A549 treated with DMSO at 1 μM for 4 hours (cell line): ENCODE results near the gene HMG20B. TPM values are rescaled to one million over a fixed set of nuclear protein-coding genes. Genes with fewer than 3 reads are reported as not detected.

Source experiments
- total RNA-seq: library from RNA; stranded (reverse); fragments of 200-300 nt; extraction: Qiagen RNA extraction; gene quantifications from 5 replicates; pipeline ENCODE4 v1.2.3, GENCODE V29; 2022; ENCODE audit warnings: low read depth

The HMG20B gene
- 42.1 to 71.9 TPM (median 58.4 TPM) in 5 replicates for total RNA-seq

GRCh38 chr19:3572855-3573161 is at the start of gene HMG20B:
TSS of gene HMG20B (plus strand) at chr19:3572944. CDS start at chr19:3573310, 366 bp downstream.

GRCh38 chr19:3538965-3539755 is 33.6 kb upstream of the HMG20B start, which contains the start of gene TEKTIP1:
TSS of gene TEKTIP1 (plus strand) at chr19:3539174. CDS start at chr19:3539178, 4 bp downstream.

GRCh38 chr19:3557461-3558248 is 15.1 kb upstream of the HMG20B start, which contains the start of gene MFSD12:
TSS of gene MFSD12 (minus strand) at chr19:3557586. CDS start at chr19:3557403, 183 bp downstream.

GRCh38 chr19:3585301-3586126 is 12.8 kb downstream of the HMG20B start, which contains the start of gene GIPC3:
TSS of gene GIPC3 (plus strand) at chr19:3585478. CDS start at chr19:3585598, 120 bp downstream.

DNA sequence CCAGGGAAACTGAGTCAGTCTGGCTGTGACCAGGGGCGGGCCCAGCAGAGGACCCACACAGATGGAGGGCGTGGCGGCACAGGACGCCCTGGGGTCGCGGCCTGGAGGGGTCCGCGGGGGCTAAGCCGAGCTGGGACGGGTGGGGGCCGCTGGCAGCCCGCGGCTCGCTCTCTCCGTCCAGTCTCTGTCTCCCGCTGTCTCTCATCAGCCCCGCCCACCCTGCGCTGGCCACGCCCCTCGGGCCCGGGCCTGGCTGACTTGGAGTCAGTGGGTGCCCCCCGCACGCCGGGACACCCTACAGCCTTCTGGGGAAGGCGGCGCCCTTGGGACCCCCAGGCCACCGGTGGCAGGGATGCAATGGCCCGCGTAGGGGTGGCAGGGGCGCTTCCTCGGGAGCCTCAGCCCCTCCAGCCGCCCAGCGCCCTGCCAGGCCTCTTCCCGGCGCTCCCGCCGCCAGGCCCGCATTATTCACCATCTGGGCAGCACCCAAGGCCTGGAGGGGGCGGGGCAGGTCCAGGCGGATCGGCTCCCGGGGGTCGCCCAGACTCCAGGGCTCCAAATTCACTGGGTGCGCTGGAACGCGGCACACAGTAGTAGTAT is 34.0 kb downstream of the HMG20B start, which contains the start of gene TBXA2R:
Gene TBXA2R (minus strand): TSS at position 186 of the 600 bp plus-strand sequence. CDS start 6,241 bp downstream, outside the sequence.

DNA sequence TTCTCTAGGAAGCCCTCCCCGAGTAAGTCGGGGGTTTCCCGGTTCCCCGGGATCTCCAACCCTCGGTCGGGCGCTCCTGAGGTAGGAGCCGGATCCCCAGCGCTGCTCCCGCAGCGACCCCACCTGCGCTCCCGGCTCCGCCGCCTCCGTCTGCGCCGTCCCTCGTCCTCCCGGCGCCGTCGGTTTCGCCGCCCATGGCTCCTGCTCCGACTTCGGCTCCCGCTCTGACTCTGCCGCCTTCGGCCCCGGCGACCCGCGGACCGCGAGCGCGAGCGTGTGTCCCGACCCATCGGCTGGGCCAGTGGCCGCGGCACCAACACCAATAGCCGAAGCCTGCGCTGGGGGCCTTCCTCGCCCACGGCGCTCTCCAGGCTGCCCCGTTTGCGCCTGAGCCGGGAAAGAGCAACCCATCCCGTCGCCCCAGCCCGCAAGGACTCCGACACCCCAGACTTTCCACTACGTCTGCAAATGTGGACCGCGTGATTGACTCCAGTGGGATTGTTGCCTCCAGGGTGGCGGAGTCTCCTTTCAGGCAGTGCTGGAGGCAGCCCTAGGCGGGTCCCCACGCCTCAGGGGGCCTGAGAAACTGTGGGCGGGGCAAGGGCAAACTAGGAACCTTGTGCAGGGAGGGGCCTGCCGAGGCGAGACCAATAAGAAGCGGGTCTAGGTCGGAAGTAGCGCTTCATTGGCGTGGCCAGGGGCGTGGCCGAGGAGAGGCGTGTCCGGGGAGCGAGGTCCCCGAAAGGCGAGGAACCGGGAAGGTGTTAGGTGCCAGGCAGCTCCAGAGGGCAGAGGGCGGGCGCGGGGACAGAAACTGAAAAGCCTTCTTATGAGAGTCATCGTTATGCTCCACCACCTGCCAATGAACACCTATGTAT is 54.0 kb downstream of the HMG20B start, which contains the start of gene CACTIN:
Gene CACTIN (minus strand): TSS at position 318 of the 878 bp plus-strand sequence. CDS start 28 bp downstream, at position 290.

Other genes with a start within 250 kb of the HMG20B start
- gene NFIC, start 206.4 kb upstream of the HMG20B start, total RNA-seq = 33.9 to 51.5 TPM (median 40.4 TPM) in 5 replicates
- 0.45 to 0.97 TPM (median 0.62 TPM) in 5 replicates for gene SMIM24, start 92.4 kb upstream of the HMG20B start, total RNA-seq
- not detected in 5 replicates for gene SMIM44, start 89.5 kb upstream of the HMG20B start, total RNA-seq
- gene DOHH, start 72.3 kb upstream of the HMG20B start, total RNA-seq = 11.3 to 21.5 TPM (median 16.8 TPM) in 5 replicates
- 21.8 to 35.0 TPM (median 29.2 TPM) in 5 replicates for gene FZR1, start 66.6 kb upstream of the HMG20B start, total RNA-seq
- 0.16 TPM in 1 of 5 replicates, not detected in the others for gene TEKTIP1, start 33.8 kb upstream of the HMG20B start, total RNA-seq
- gene MFSD12, start 15.4 kb upstream of the HMG20B start, total RNA-seq = 137 to 186 TPM (median 169 TPM) in 5 replicates
- 0.19 to 0.33 TPM (median 0.25 TPM) in 5 replicates for gene GIPC3, start 12.5 kb downstream of the HMG20B start, total RNA-seq
- 0.59 to 1.1 TPM (median 0.65 TPM) in 5 replicates for gene TBXA2R, start 33.9 kb downstream of the HMG20B start, total RNA-seq
- gene CACTIN, start 53.8 kb downstream of the HMG20B start, total RNA-seq = 12.2 to 20.1 TPM (median 18.8 TPM) in 5 replicates
- gene PIP5K1C, start 127.5 kb downstream of the HMG20B start, total RNA-seq = 7.4 to 14.1 TPM (median 11.5 TPM) in 5 replicates
- 0.38 to 0.73 TPM (median 0.53 TPM) in 5 replicates for gene TJP3, start 135.4 kb downstream of the HMG20B start, total RNA-seq
- gene APBA3, start 188.7 kb downstream of the HMG20B start, total RNA-seq = 9.3 to 15.0 TPM (median 13.3 TPM) in 5 replicates
- gene MRPL54, start 189.7 kb downstream of the HMG20B start, total RNA-seq = 61.7 to 79.2 TPM (median 66.2 TPM) in 5 replicates
- not detected in 5 replicates for gene RAX2, start 199.3 kb downstream of the HMG20B start, total RNA-seq
- 0.82 to 1.9 TPM (median 1.1 TPM) in 5 replicates for gene MATK, start 213.4 kb downstream of the HMG20B start, total RNA-seq